ENCODE results near the gene RRAGD.

RRAGD gene

DNA sequence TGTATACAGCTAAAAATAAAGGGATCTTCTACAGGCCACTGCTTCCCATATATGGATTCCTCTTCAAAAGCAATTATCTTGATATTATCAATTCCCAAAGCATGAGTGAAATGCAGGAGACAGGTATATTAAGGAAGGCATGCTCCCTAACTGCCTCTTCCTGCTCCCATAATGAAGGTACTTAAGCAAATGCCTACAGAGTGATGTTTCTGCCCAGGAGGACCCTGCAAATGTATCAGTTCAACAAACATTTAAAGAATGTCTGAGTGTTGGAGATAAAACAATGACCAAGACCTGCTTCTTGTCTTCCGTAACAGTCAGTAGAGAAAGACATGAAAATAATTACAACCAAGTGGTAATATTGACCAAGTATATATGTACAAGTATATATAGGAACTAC lies 63.7 kb downstream of the RRAGD start:
- H3K4me2 ChIP-seq (ENCODE audit: low read depth, low read length, poor library complexity, severe bottlenecking), result peak overlapping the region; percentile 100
- peak overlapping the region; percentile 97 for H3K9ac ChIP-seq (ENCODE audit: low read length)
- peaks cover 41% of the 10 kb centered on the region for H3F3A ChIP-seq (ENCODE audit: insufficient read depth)
- no peaks in the 10 kb centered on the region for H3K27me3 ChIP-seq (ENCODE audit: low read length)
- no peak overlapping the region for H2AFZ ChIP-seq (ENCODE audit: low read depth, low read length, severe bottlenecking)
- H3K27ac ChIP-seq (ENCODE audit: low read depth, low read length), result peak overlapping the region; percentile 100
- peaks cover 43% of the 10 kb centered on the region for H4K20me1 ChIP-seq (ENCODE audit: low read depth, low read length)
- no peak for TF ChIP-seq EZH2phosphoT487 (conservative IDR thresholded peaks at IDR 0.05; ENCODE audit: low read length)
- TF ChIP-seq, protein P1, sequence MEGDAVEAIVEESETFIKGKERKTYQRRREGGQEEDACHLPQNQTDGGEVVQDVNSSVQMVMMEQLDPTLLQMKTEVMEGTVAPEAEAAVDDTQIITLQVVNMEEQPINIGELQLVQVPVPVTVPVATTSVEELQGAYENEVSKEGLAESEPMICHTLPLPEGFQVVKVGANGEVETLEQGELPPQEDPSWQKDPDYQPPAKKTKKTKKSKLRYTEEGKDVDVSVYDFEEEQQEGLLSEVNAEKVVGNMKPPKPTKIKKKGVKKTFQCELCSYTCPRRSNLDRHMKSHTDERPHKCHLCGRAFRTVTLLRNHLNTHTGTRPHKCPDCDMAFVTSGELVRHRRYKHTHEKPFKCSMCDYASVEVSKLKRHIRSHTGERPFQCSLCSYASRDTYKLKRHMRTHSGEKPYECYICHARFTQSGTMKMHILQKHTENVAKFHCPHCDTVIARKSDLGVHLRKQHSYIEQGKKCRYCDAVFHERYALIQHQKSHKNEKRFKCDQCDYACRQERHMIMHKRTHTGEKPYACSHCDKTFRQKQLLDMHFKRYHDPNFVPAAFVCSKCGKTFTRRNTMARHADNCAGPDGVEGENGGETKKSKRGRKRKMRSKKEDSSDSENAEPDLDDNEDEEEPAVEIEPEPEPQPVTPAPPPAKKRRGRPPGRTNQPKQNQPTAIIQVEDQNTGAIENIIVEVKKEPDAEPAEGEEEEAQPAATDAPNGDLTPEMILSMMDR (IDR thresholded peaks at IDR 0.05; ENCODE audit: insufficient read depth, low read length, poor library complexity, severe bottlenecking), result no peak
- no peaks in the 10 kb centered on the region for H3K9me3 ChIP-seq (ENCODE audit: insufficient read depth, low read length)
- H3K9me2 ChIP-seq (replicated peaks; ENCODE audit: insufficient read depth, low read length), result no peaks in the 10 kb centered on the region
- H3K36me3 ChIP-seq (ENCODE audit: low read length), result peaks cover 31% of the 10 kb centered on the region
- H3K4me3 ChIP-seq (ENCODE audit: insufficient read depth, low read length, poor library complexity, severe bottlenecking), result peak overlapping the region; percentile 96
- peaks cover 100% of the 10 kb centered on the region for H3K79me2 ChIP-seq (ENCODE audit: insufficient read depth, low read length)

DNA sequence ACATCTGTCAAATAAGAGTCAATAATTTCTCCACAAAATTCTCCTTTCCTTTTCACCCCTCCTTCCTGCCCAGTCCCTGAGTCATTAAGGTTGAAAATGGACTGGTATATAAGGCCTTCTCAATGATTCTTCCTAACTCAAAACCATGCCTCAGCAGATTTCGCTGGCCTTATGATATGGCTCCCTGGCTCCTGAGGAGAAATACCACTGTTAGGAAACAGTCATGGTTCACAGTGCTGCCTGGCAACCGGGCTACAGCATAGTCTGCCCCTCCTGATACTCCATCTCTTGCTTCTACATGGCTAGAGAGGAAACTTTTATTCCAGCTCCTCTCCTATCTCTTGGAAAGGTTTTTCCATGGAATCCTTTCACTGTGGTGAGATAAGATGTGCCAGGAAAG lies 64.2 kb downstream of the RRAGD start:
- peaks cover 100% of the 10 kb centered on the region for H3K79me2 ChIP-seq (ENCODE audit: insufficient read depth, low read length)
- peak overlapping the region; percentile 96 for H3K4me3 ChIP-seq (ENCODE audit: insufficient read depth, low read length, poor library complexity, severe bottlenecking)
- peaks cover 33% of the 10 kb centered on the region for H3K36me3 ChIP-seq (ENCODE audit: low read length)
- no peaks in the 10 kb centered on the region for H3K27me3 ChIP-seq (ENCODE audit: low read length)
- peak overlapping the region; percentile 100 for H3K27ac ChIP-seq (ENCODE audit: low read depth, low read length)
- no peak overlapping the region for H2AFZ ChIP-seq (ENCODE audit: low read depth, low read length, severe bottlenecking)
- H3K9me3 ChIP-seq (ENCODE audit: insufficient read depth, low read length), result no peaks in the 10 kb centered on the region
- peak overlapping the region; percentile 100 for H3K4me2 ChIP-seq (ENCODE audit: low read depth, low read length, poor library complexity, severe bottlenecking)
- H3K9me2 ChIP-seq (replicated peaks; ENCODE audit: insufficient read depth, low read length), result no peaks in the 10 kb centered on the region
- peaks cover 44% of the 10 kb centered on the region for H4K20me1 ChIP-seq (ENCODE audit: low read depth, low read length)
- H3K9ac ChIP-seq (ENCODE audit: low read length), result peak overlapping the region; percentile 97
- peaks cover 38% of the 10 kb centered on the region for H3F3A ChIP-seq (ENCODE audit: insufficient read depth)
- TF ChIP-seq, protein P1 (IDR thresholded peaks at IDR 0.05; ENCODE audit: insufficient read depth, low read length, poor library complexity, severe bottlenecking), result no peak
- no peak for TF ChIP-seq EZH2phosphoT487 (conservative IDR thresholded peaks at IDR 0.05; ENCODE audit: low read length)

DNA sequence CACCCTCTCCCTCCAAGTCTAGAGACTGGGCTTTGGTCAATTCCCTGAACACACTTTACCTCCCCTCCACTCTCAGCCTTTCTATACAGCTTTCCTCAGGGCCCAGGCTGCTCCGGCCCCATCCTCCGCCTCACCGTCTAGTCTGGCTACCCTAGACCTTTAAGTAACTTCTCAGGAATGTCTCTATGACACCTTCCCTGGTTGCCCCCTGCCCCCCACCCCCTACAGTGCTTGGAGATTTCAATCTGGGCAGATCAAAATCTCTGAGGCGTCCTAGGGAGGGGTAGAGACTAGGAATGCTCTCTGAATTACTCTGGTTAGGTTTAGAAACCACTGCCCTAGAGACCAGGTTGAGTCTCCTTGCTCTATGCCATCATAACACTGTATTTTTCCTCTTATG lies 65.6 kb downstream of the RRAGD start:
- Histone ChIP-seq H3K4me2 (ENCODE audit: low read depth, low read length, poor library complexity, severe bottlenecking) (peak overlapping the region; percentile 100), H3K4me3 (ENCODE audit: insufficient read depth, low read length, poor library complexity, severe bottlenecking) (peak overlapping the region; percentile 30), H3K27me3 (ENCODE audit: low read length) (no peaks in the 10 kb centered on the region), H3K9me2 (replicated peaks; ENCODE audit: insufficient read depth, low read length) (no peaks in the 10 kb centered on the region), H2AFZ (ENCODE audit: low read depth, low read length, severe bottlenecking) (no peak overlapping the region), H3K79me2 (ENCODE audit: insufficient read depth, low read length) (peaks cover 100% of the 10 kb centered on the region), H3K27ac (ENCODE audit: low read depth, low read length) (peak overlapping the region; percentile 100), H3K9me3 (ENCODE audit: insufficient read depth, low read length) (no peaks in the 10 kb centered on the region), H3K36me3 (ENCODE audit: low read length) (peaks cover 40% of the 10 kb centered on the region), H3F3A (ENCODE audit: insufficient read depth) (peaks cover 45% of the 10 kb centered on the region), H3K9ac (ENCODE audit: low read length) (peak overlapping the region; percentile 23; the same call in 1 of the 2 replicates), H4K20me1 (ENCODE audit: low read depth, low read length) (peaks cover 57% of the 10 kb centered on the region)
- TF ChIP-seq EZH2phosphoT487 (conservative IDR thresholded peaks at IDR 0.05; ENCODE audit: low read length), result no peak
- TF ChIP-seq, protein P1 (IDR thresholded peaks at IDR 0.05; ENCODE audit: insufficient read depth, low read length, poor library complexity, severe bottlenecking), result no peak
